ENCODE measurements around the gene PLBD2. TPM values are rescaled to one million over a fixed set of nuclear protein-coding genes. Genes with fewer than 3 reads are reported as not detected.

Gene PLBD2
- total RNA-seq, 1 donor from 2014 or later, result 52.2 TPM

GRCh38 chr12:113385282-113385882 is 27.0 kb downstream of the PLBD2 start:
- no peak overlapping the region for H3K9ac ChIP-seq (ENCODE audit: low read length)
- DNase-seq (ENCODE audit: low read depth), result no peak
- FAIRE-seq, result no peak
- Mint-ChIP-seq H3K36me3 (ENCODE audit: low read depth, unreplicated experiment) (peaks cover 11% of the 10 kb centered on the region), H3K9me3 (ENCODE audit: unreplicated experiment) (no peaks in the 10 kb centered on the region), H3K27me3 (ENCODE audit: low read depth, unreplicated experiment) (no peaks in the 10 kb centered on the region), H3K4me3 (ENCODE audit: unreplicated experiment) (no peak overlapping the region), H3K4me1 (ENCODE audit: low read depth, unreplicated experiment) (no peaks in the 10 kb centered on the region), H3K27ac (ENCODE audit: unreplicated experiment) (no peak overlapping the region)
- no peak overlapping the region for H2AFZ ChIP-seq (ENCODE audit: low read depth, low read length)
- H3K36me3 ChIP-seq (ENCODE audit: insufficient read depth, low read length), result peaks cover 5% of the 10 kb centered on the region
- no peaks in the 10 kb centered on the region for H3K4me1 ChIP-seq (ENCODE audit: insufficient read depth, low read length)
- no peaks in the 10 kb centered on the region for H4K20me1 ChIP-seq (ENCODE audit: insufficient read depth, low read length)
- H3K9me3 ChIP-seq (ENCODE audit: insufficient read depth, low read depth, low read length), result no peaks in the 10 kb centered on the region
- no peak overlapping the region for H3K4me2 ChIP-seq (ENCODE audit: low read length)
- H3K27ac ChIP-seq (ENCODE audit: low read depth, low read length), result no peak overlapping the region
- no peaks in the 10 kb centered on the region for H3K27me3 ChIP-seq (ENCODE audit: insufficient read depth, low read length)
- no peak for TF ChIP-seq CTCF (IDR thresholded peaks at IDR 0.05; ENCODE audit: insufficient read depth, low read depth, low read length)
- no peak for TF ChIP-seq EZH2 (IDR thresholded peaks at IDR 0.05; ENCODE audit: insufficient read depth, low read length)
- H3K4me3 ChIP-seq (ENCODE audit: insufficient read depth, low read depth, low read length), result no peak overlapping the region
- no peaks in the 10 kb centered on the region for H3K79me2 ChIP-seq (ENCODE audit: insufficient read depth, low read length)

- no peak for TF ChIP-seq CTCF (IDR thresholded peaks at IDR 0.05; ENCODE audit: insufficient read depth, low read depth, low read length)
- TF ChIP-seq EZH2 (IDR thresholded peaks at IDR 0.05; ENCODE audit: insufficient read depth, low read length), result no peak
- Mint-ChIP-seq H3K4me3 (ENCODE audit: unreplicated experiment) (no peak overlapping the region), H3K4me1 (ENCODE audit: low read depth, unreplicated experiment) (no peaks in the 10 kb centered on the region), H3K27ac (ENCODE audit: unreplicated experiment) (no peak overlapping the region), H3K27me3 (ENCODE audit: low read depth, unreplicated experiment) (no peaks in the 10 kb centered on the region), H3K9me3 (ENCODE audit: unreplicated experiment) (no peaks in the 10 kb centered on the region), H3K36me3 (ENCODE audit: low read depth, unreplicated experiment) (peaks cover 13% of the 10 kb centered on the region)
- FAIRE-seq, result no peak
- H3K4me3 ChIP-seq (ENCODE audit: insufficient read depth, low read depth, low read length), result no peak overlapping the region
- H3K79me2 ChIP-seq (ENCODE audit: insufficient read depth, low read length), result no peaks in the 10 kb centered on the region
- H3K27ac ChIP-seq (ENCODE audit: low read depth, low read length), result no peak overlapping the region
- peaks cover 5% of the 10 kb centered on the region for H3K36me3 ChIP-seq (ENCODE audit: insufficient read depth, low read length)
- DNase-seq (ENCODE audit: low read depth), result no peak
- H3K4me1 ChIP-seq (ENCODE audit: insufficient read depth, low read length), result no peaks in the 10 kb centered on the region
- no peaks in the 10 kb centered on the region for H4K20me1 ChIP-seq (ENCODE audit: insufficient read depth, low read length)
- H3K27me3 ChIP-seq (ENCODE audit: insufficient read depth, low read length), result no peaks in the 10 kb centered on the region
- H3K4me2 ChIP-seq (ENCODE audit: low read length), result no peak overlapping the region
- H2AFZ ChIP-seq (ENCODE audit: low read depth, low read length), result no peak overlapping the region
- no peaks in the 10 kb centered on the region for H3K9me3 ChIP-seq (ENCODE audit: insufficient read depth, low read depth, low read length)
- H3K9ac ChIP-seq (ENCODE audit: low read length), result no peak overlapping the region
Measured at GRCh38 chr12:113386866-113387566, 28.6 kb downstream of the PLBD2 start.

- no peak overlapping the region for H2AFZ ChIP-seq (ENCODE audit: low read depth, low read length)
- peaks cover 5% of the 10 kb centered on the region for H3K36me3 ChIP-seq (ENCODE audit: insufficient read depth, low read length)
- no peak for DNase-seq (ENCODE audit: low read depth)
- Mint-ChIP-seq H3K4me1 (ENCODE audit: low read depth, unreplicated experiment) (no peaks in the 10 kb centered on the region), H3K27ac (ENCODE audit: unreplicated experiment) (no peak overlapping the region), H3K4me3 (ENCODE audit: unreplicated experiment) (no peak overlapping the region), H3K9me3 (ENCODE audit: unreplicated experiment) (no peaks in the 10 kb centered on the region), H3K27me3 (ENCODE audit: low read depth, unreplicated experiment) (no peaks in the 10 kb centered on the region), H3K36me3 (ENCODE audit: low read depth, unreplicated experiment) (peaks cover 13% of the 10 kb centered on the region)
- TF ChIP-seq EZH2 (IDR thresholded peaks at IDR 0.05; ENCODE audit: insufficient read depth, low read length) (no peak), CTCF (IDR thresholded peaks at IDR 0.05; ENCODE audit: insufficient read depth, low read depth, low read length) (no peak)
- no peak overlapping the region for H3K9ac ChIP-seq (ENCODE audit: low read length)
- no peak overlapping the region for H3K4me2 ChIP-seq (ENCODE audit: low read length)
- no peaks in the 10 kb centered on the region for H3K79me2 ChIP-seq (ENCODE audit: insufficient read depth, low read length)
- H3K27ac ChIP-seq (ENCODE audit: low read depth, low read length), result no peak overlapping the region
- no peaks in the 10 kb centered on the region for H3K27me3 ChIP-seq (ENCODE audit: insufficient read depth, low read length)
- no peaks in the 10 kb centered on the region for H3K9me3 ChIP-seq (ENCODE audit: insufficient read depth, low read depth, low read length)
- FAIRE-seq, result no peak
- H4K20me1 ChIP-seq (ENCODE audit: insufficient read depth, low read length), result no peaks in the 10 kb centered on the region
- H3K4me1 ChIP-seq (ENCODE audit: insufficient read depth, low read length), result no peaks in the 10 kb centered on the region
- no peak overlapping the region for H3K4me3 ChIP-seq (ENCODE audit: insufficient read depth, low read depth, low read length)
Measured at GRCh38 chr12:113387631-113388030, 29.2 kb downstream of the PLBD2 start.

Data from astrocyte (in vitro differentiated cells and primary cell).